Renal cortical epithelial cell (primary cell): Measurements from ENCODE around the gene FPR3. TPM values are rescaled to one million over a fixed set of nuclear protein-coding genes. Genes with fewer than 3 reads are reported as not detected.
A peak's percentile ranks its signal among the peaks of the same experiment; 100 is the strongest.
"Not testable (repeated sequence)": the region's sequence is repeated elsewhere in the genome, so short reads cannot be mapped to it uniquely, and the experiment has no call there.

Source experiments
- DNase-seq: peaks from one replicate; pipeline ENCODE4 v3.0.0-alpha.2; 2011; ENCODE audit warnings: low read depth
- total RNA-seq: library from RNA; depleted of rRNA; stranded (reverse); fragments of >200 nt; gene quantifications from 2 replicates; pipeline ENCODE4 v1.2.3, GENCODE V29; 2014

FPR3 gene
- not detected in 2 replicates for total RNA-seq

- no peak for DNase-seq
Measured at GRCh38 chr19:51794885-51795490, at the start of gene FPR3. Gene FPR3 (plus strand): TSS chr19:51795157. CDS start chr19:51823749, 28,592 bp downstream.

DNA sequence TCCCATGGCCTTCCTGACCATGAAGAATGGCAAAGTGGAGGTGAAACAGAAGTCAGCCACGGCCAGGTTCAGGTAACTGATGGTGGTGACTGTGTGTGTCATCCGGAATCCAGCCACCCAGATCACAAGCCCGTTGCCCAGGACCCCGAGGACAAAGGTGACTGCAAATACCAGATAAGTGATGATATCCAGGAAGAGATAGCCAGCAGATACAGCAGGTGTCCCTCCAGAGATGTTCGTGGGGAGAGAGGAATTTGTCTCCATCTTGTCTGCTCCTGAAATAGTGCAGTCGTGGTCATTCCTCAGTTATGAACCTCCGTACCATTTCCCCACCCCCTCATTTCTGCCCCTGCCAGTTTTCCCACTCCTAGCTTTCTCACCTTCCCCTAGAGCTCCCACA is 48.2 kb upstream of the FPR3 start:
- no peak for DNase-seq

GRCh38 chr19:51749979-51750378 is 45.0 kb upstream of the FPR3 start:
- DNase-seq = no peak

DNA sequence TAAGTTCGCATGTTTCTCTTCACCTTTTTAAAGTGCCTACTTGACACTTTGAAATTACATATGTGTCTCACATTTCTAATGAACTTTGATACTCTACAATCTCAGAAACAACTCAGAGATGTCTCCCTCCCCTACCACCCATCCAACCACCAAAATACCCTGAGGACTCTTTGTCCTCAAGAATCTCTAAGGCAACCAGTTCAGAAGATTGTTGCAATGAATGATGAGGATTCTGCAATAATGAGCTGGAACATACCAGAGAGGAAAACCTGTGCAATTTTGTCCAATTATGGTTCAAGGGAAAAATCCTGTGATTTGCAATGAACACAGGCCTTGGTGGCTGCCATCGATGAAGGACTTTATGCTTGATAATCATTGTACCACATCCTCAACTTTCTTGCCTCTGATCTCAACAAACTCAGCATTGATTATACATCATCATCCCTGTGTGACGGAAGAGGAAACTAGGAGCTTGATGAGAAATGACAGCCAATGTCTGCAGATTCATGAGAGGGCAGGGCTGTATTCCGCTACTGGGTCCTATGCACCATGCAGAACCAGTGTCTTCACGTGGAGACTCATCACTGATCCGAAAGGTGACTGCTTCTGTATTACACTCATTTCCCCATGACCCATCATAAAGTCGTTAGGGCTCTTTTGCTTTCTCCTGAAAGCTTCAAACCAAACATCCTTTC is 44.4 kb upstream of the FPR3 start:
- DNase-seq = no peak

DNA sequence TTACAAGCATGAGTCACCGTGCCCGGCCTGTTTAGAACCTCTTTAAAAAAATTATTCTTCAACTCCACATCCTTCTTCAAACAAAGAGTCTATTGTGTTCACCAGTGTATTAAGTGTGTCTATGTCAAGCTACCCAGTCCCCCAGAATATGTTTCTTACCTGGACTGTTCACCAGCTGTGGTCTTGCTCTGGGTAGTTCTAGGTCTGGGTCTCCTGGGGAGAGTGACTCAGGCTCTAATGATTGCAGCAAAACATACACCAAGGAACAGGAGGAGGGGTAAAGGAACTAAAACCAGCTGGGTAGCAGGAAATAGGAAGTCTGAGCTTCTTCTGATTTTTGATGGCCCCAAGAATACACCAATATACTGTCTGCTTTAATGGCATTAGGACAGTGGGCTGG is 43.3 kb upstream of the FPR3 start, which contains the start of gene FPR1:
FPR1 (minus strand) TSS at position 224 of the 400 bp plus-strand sequence. CDS start 4,884 bp downstream, outside the sequence.
- no peak for DNase-seq

GRCh38 chr19:51754109-51754508 is 40.8 kb upstream of the FPR3 start:
- no peak for DNase-seq

GRCh38 chr19:51754770-51755169 is 40.2 kb upstream of the FPR3 start:
- DNase-seq = no peak

- DNase-seq = no peak
Measured at GRCh38 chr19:51755571-51755970, 39.4 kb upstream of the FPR3 start.

DNA sequence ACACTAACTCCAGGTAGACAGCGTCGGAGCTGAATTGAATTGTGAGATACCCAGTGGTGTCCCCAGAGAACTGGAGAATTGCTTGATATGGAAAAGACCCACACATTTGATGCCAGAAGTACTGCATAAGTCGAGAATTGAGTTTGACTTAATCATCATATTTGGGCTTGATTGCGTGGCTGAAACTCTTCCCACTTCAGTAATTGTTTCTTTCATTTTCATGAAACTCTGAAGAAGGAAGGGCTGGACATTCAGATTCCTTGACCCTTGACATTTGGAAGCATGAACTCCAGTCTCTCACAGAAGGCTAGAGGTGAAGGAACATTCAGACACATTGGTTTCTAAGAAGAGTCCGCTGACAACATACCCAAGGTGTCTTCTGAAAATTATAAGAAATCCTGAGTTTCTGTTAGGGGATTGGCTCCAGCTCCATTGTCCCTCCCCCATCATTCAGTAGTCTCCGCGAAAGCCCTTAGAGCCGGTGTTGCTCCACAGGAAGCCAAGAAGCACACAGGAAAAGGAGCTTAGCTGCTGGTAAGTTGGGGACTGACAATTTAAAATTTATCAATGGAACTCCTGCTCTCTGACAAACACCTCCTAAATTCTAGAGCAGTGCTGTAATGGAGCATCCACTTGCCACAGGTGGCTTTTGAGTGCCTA is 34.1 kb upstream of the FPR3 start, which contains the start of gene FPR2:
FPR2 (plus strand) TSS at position 484 of the 660 bp plus-strand sequence. CDS start 7,479 bp downstream, outside the sequence.
- DNase-seq = no peak

- no peak for DNase-seq
Measured at GRCh38 chr19:51761696-51762095, 33.3 kb upstream of the FPR3 start.

GRCh38 chr19:51765086-51765485 is 29.9 kb upstream of the FPR3 start:
- no peak for DNase-seq

- no peak for DNase-seq
Measured at GRCh38 chr19:51766461-51766860, 28.5 kb upstream of the FPR3 start.

GRCh38 chr19:51771376-51772130 is 23.4 kb upstream of the FPR3 start:
- DNase-seq = no peak

- DNase-seq = no peak
Measured at GRCh38 chr19:51772977-51773376, 22.0 kb upstream of the FPR3 start.

- not testable (repeated sequence) for DNase-seq
Measured at GRCh38 chr19:51776561-51776960, 18.4 kb upstream of the FPR3 start.

- DNase-seq = peak; percentile 72
Measured at GRCh38 chr19:51777570-51778462, 17.1 kb upstream of the FPR3 start.

GRCh38 chr19:51779181-51779580 is 15.8 kb upstream of the FPR3 start:
- DNase-seq = no peak

- DNase-seq = no peak
Measured at GRCh38 chr19:51779703-51780102, 15.3 kb upstream of the FPR3 start.

GRCh38 chr19:51780270-51780669 is 14.7 kb upstream of the FPR3 start:
- DNase-seq = no peak

DNA sequence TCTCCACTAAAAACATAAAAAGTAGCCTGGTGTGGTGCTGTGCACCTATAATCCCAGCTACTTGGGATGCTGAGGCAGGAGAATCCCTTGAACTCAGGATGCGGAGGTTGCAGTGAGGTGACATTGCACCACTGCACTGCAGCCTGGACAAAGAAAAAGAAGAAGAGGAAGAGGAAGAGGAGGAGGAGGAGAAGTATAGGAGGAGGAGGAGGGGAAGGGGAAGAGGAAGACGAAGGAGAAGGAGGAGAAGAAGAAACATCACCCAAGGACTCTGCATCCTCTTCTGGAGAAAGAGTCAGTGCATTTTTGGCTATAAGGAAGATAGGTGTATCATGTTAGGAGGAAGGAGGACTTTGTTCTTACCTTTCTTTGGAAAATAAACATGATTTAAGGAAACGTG is 13.0 kb upstream of the FPR3 start:
- DNase-seq = no peak

GRCh38 chr19:51783372-51783771 is 11.6 kb upstream of the FPR3 start:
- DNase-seq = no peak
